ENCODE measurements around the gene RMRP.
A peak's percentile ranks its signal among the peaks of the same experiment; 100 is the strongest.

RMRP gene

GRCh38 chr9:35609001-35609819 is 48.6 kb downstream of the RMRP start:
- peak; percentile 60 for DNase-seq

- no peak for DNase-seq
Measured at GRCh38 chr9:35608221-35608620, 49.6 kb downstream of the RMRP start.
